Endometrial microvascular endothelial cells (primary cell): ENCODE data around the gene NR3C1. TPM values are rescaled to one million over a fixed set of nuclear protein-coding genes. Genes with fewer than 3 reads are reported as not detected.

ENCODE experiments used
- in situ Hi-C: cut with HindIII; loops from 2 replicates; pipeline ENCODE4 v1.10.0; 2017; ENCODE audit warnings: low sequenced_read_pairs, low pct_unique_long_range_greater_than_20kb; ENCODE audit errors: inconsistent ontology term
- total RNA-seq: library from RNA; depleted of rRNA; stranded (reverse); fragments of >200 nt; gene quantifications from one replicate; pipeline ENCODE4 v1.2.3, GENCODE V29; 2015; ENCODE audit errors: inconsistent ontology term

NR3C1 gene
- total RNA-seq, 1 donor from 2014 or later, result 25.9 TPM

DNA sequence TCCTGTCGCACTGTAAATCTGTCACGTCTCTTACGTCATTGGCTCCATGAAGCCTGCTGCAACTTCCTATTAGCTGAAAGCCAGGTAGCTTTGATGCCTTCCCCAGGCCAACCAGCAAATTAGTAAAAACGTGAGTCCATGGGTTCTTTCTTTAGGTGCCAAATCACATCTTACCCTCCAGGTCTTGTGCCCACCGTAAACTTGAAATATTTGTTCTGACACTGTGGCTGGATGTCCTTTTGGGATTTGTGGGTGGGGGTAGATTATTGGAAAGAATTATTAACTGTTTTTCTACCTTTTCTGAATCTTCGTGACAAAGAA lies 172.8 kb downstream of the NR3C1 start:
- in situ Hi-C loops, result no loop called here

DNA sequence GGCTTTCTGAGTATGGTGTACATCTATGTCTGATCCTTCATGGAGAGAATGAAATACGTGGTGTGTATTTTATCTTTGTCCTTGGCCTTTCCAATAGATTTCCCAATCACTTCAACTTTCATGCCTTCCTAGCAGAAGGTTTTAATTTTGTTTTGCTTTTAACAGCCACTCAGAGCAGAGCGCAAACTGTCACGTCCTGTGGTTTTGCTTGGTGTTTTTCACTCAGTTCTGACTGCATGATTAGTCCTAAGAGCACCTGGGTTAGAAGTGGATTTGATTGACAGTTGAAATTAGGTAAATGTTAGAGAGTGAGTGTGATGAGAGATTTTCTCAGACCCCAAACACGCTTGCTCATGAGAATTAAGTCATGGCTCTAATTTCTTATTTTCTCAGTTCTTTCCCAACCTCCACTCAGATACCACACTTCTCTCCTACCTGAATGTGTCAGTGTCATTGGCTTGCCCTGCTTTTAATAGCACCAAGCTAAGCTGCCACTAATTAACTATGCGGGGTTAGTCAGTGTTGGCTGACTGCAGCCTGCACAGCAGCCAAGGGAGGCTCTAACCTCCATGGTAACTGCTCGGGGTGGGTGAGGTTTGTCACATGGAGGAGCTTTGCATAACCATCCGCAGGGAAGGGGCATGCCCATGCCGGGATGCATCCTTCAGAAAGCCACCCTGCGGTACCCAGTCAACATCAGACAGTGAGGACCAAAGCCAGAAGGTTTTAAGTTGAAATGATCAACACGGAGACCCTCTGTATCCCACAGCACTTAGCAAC lies 173.4 kb downstream of the NR3C1 start:
- in situ Hi-C loops, result no loop called here

DNA sequence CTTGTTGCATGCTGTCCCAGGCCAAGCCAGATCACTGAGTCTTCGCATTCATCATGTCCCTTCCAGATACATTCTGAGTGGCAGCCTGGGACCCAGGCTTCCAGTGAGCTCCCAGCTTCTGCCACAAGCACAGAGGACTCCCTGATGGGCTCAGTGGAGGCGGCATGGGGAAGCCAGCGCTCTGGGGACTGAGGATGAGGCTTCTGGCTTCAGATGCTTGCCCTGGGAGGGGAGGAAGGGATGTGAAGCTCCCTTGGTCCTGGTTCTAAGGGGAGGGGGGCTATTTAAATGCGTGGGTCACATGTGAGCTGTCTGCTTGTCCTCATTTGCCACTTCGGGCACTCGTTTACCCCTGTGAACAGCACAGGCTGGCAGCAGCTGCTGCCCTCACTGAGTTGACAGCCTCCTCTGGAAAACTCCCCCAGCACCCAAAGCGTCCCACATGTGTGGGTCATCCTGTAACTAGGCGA lies 174.0 kb downstream of the NR3C1 start:
- in situ Hi-C loops, result no loop called here

DNA sequence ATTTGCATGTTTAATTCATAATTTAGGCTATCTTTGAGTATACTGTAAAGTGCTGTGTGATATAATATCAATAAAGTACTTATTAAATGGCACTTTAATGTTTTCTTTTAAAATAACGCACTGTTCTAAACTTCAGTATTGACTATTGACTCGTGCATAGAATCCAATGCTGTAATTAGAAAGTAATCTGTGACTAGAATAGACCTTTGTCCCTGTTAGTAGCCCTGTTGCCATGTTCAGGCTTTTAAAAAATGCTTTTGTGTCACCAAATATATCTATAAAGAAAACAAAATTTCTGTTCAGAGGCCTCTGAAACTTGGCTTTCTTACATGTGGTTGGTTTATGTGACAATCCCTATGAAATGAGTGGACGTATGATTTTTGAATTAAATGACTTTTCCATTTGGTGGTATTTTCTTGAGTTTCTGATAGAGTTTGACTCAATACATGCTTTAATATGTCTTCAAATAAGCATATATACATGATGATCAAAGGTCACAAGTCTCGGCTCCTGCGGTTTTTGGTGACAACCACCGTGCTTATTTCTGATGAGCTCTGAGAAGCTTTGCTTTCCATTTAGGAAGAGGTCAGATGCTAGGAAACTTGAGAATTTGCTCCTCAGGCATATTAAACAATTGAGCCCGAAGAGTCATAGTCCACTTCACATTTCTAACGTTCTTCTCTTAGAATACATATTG lies 174.7 kb downstream of the NR3C1 start:
- in situ Hi-C loops, result no loop called here
